HepG2 (cell line): ENCODE results near the gene ULBP1.
"Not testable (repeated sequence)": the region's sequence is repeated elsewhere in the genome, so short reads cannot be mapped to it uniquely, and the experiment has no call there.

Experiments used
- CCAR2 ChIP-seq: fragments of 200-400 bp; formaldehyde crosslinking; optimal IDR thresholded peaks from 2 replicates; pipeline ENCODE3; 2018; ENCODE audit warnings: low read depth, mild to moderate bottlenecking, low read length, moderate library complexity
- CEBPB ChIP-seq: IDR thresholded peaks from 2 replicates; pipeline ENCODE4 v1.6.1; 2011; ENCODE audit warnings: low read depth, low read length, improper control_type of control experiment, borderline replicate concordance
- FOXA1 ChIP-seq, 2 experiments: fragments of 450-650 bp in 1 of 2; sonication (generic) in 1 of 2; formaldehyde crosslinking in 1 of 2; IDR thresholded peaks; 2 replicates each; pipeline versions ENCODE4 v1.4.0 to v1.6.1; 2016 to 2020; ENCODE audit warnings: missing genetic modification reagents in 1 of 2
- HDAC2 ChIP-seq: sonication (generic); formaldehyde crosslinking; IDR thresholded peaks from 2 replicates; pipeline ENCODE4 v1.4.0; 2020; ENCODE audit warnings: missing genetic modification reagents
- MED13 ChIP-seq: sonication (generic); formaldehyde crosslinking; IDR thresholded peaks from 2 replicates; pipeline ENCODE4 v1.5.0; 2020; ENCODE audit warnings: missing genetic modification reagents
- REST ChIP-seq, 2 experiments: IDR thresholded peaks; 2 replicates each; pipeline ENCODE4 v1.6.1; 2011 to 2012; ENCODE audit warnings: low read length in 2 of 2, borderline replicate concordance in 1 of 2, low read depth in 1 of 2, mild to moderate bottlenecking in 1 of 2, moderate library complexity in 1 of 2
- TCF7 ChIP-seq: sonication (generic); IDR thresholded peaks from 2 replicates; pipeline ENCODE4 v1.6.1; 2016; ENCODE audit warnings: antibody characterized with exemption, low read depth
- ZNF251 ChIP-seq: sonication (generic); formaldehyde crosslinking; IDR thresholded peaks from 2 replicates; pipeline ENCODE4 v1.9.0; 2021; ENCODE audit warnings: mild to moderate bottlenecking, missing genetic modification reagents
- TF ChIP-seq, protein P1 (sequence below): sonication (generic); formaldehyde crosslinking; IDR thresholded peaks from 2 replicates; pipeline ENCODE4 v1.5.0; 2020; ENCODE audit warnings: mild to moderate bottlenecking, missing genetic modification reagents, moderate library complexity
- TF ChIP-seq, protein P2 (sequence below): sonication (generic); formaldehyde crosslinking; conservative IDR thresholded peaks from 2 replicates; pipeline ENCODE4 v1.8.1; 2023; ENCODE audit warnings: missing genetic modification reagents
- TF ChIP-seq, protein P3 (sequence below): sonication (generic); formaldehyde crosslinking; IDR thresholded peaks from 2 replicates; pipeline ENCODE4 v1.4.0; 2020; ENCODE audit warnings: low read depth, missing genetic modification reagents
- TF ChIP-seq, protein P4 (sequence below), 2 experiments: fragments of 450-650 bp in 1 of 2; sonication (generic) in 1 of 2; formaldehyde crosslinking; IDR thresholded peaks; 2 replicates each; pipeline versions ENCODE4 v1.5.0 to v1.8.0; 2020 to 2022; ENCODE audit warnings: mild to moderate bottlenecking in 1 of 2, missing genetic modification reagents in 1 of 2

DNA sequence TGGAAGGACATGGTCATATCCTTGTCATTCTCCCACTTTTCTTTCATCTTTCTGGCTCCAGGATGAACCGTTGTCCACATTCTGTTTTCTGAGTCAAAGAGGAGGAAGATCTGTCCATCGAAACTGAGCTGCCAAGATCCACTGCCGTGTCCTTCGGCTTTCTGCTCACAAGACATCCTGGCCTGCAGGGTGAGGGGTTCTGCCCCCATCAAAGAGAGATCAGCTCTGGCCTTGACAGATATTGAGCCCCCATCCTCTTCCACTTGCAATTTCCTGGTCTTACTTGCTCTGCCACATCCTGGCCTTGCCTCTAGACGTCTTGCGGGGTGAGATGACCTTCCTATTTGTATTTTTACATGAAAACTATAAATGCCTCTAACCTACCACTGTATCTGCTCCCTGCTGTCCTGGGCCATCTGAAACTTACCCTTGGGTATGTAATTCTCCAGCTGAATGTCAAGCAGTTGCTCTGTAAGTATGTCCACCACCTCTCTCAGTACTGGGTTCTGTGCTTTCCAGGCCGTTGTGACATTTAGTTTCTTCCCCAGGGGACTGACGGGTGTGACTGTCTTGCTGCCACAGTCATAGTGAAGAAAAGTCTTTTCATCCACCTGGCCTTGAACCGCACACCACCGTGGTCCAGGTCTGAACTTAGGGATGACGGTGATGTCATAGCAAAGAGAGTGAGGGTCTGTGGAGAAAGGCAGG, 44.5 kb upstream of the ULBP1 start:
- TF ChIP-seq, protein P1, sequence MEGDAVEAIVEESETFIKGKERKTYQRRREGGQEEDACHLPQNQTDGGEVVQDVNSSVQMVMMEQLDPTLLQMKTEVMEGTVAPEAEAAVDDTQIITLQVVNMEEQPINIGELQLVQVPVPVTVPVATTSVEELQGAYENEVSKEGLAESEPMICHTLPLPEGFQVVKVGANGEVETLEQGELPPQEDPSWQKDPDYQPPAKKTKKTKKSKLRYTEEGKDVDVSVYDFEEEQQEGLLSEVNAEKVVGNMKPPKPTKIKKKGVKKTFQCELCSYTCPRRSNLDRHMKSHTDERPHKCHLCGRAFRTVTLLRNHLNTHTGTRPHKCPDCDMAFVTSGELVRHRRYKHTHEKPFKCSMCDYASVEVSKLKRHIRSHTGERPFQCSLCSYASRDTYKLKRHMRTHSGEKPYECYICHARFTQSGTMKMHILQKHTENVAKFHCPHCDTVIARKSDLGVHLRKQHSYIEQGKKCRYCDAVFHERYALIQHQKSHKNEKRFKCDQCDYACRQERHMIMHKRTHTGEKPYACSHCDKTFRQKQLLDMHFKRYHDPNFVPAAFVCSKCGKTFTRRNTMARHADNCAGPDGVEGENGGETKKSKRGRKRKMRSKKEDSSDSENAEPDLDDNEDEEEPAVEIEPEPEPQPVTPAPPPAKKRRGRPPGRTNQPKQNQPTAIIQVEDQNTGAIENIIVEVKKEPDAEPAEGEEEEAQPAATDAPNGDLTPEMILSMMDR (CRISPR knock-in tag), result not testable (repeated sequence)
- TF ChIP-seq, protein P2, sequence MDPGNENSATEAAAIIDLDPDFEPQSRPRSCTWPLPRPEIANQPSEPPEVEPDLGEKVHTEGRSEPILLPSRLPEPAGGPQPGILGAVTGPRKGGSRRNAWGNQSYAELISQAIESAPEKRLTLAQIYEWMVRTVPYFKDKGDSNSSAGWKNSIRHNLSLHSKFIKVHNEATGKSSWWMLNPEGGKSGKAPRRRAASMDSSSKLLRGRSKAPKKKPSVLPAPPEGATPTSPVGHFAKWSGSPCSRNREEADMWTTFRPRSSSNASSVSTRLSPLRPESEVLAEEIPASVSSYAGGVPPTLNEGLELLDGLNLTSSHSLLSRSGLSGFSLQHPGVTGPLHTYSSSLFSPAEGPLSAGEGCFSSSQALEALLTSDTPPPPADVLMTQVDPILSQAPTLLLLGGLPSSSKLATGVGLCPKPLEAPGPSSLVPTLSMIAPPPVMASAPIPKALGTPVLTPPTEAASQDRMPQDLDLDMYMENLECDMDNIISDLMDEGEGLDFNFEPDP (CRISPR knock-in tag), result not testable (repeated sequence)
- TF ChIP-seq, protein P3, sequence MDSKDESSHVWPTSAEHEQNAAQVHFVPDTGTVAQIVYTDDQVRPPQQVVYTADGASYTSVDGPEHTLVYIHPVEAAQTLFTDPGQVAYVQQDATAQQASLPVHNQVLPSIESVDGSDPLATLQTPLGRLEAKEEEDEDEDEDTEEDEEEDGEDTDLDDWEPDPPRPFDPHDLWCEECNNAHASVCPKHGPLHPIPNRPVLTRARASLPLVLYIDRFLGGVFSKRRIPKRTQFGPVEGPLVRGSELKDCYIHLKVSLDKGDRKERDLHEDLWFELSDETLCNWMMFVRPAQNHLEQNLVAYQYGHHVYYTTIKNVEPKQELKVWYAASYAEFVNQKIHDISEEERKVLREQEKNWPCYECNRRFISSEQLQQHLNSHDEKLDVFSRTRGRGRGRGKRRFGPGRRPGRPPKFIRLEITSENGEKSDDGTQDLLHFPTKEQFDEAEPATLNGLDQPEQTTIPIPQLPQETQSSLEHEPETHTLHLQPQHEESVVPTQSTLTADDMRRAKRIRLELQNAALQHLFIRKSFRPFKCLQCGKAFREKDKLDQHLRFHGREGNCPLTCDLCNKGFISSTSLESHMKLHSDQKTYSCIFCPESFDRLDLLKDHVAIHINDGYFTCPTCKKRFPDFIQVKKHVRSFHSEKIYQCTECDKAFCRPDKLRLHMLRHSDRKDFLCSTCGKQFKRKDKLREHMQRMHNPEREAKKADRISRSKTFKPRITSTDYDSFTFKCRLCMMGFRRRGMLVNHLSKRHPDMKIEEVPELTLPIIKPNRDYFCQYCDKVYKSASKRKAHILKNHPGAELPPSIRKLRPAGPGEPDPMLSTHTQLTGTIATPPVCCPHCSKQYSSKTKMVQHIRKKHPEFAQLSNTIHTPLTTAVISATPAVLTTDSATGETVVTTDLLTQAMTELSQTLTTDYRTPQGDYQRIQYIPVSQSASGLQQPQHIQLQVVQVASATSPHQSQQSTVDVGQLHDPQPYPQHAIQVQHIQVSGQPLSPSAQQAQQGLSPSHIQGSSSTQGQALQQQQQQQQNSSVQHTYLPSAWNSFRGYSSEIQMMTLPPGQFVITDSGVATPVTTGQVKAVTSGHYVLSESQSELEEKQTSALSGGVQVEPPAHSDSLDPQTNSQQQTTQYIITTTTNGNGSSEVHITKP (CRISPR knock-in tag), result not testable (repeated sequence)
- not testable (repeated sequence) for TF ChIP-seq HDAC2; FOXA1 (IDR thresholded peaks at IDR 0.05); FOXA1 (CRISPR knock-in tag; IDR thresholded peaks at IDR 0.05); MED13 (CRISPR knock-in tag); REST (IDR thresholded peaks at IDR 0.05; ENCODE audit: borderline replicate concordance in 1 of 2, low read depth in 1 of 2, low read length in 2 of 2); CEBPB; ZNF251 (CRISPR knock-in tag); CCAR2; TCF7
- TF ChIP-seq, protein P4, sequence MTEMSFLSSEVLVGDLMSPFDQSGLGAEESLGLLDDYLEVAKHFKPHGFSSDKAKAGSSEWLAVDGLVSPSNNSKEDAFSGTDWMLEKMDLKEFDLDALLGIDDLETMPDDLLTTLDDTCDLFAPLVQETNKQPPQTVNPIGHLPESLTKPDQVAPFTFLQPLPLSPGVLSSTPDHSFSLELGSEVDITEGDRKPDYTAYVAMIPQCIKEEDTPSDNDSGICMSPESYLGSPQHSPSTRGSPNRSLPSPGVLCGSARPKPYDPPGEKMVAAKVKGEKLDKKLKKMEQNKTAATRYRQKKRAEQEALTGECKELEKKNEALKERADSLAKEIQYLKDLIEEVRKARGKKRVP (CRISPR knock-in tag; IDR thresholded peaks at IDR 0.05), result not testable (repeated sequence)
